GM23248 (cell line): ENCODE results near the gene LRRK2.

Source experiments
- EZH2 ChIP-seq: fragments of 200-600 bp; sonication (generic); IDR thresholded peaks from 2 replicates; pipeline ENCODE4 v1.6.1; 2018; ENCODE audit warnings: antibody characterized with exemption, mild to moderate bottlenecking; ENCODE audit not compliant: insufficient read depth, poor library complexity, severe bottlenecking
- EZH2phosphoT487 ChIP-seq: fragments of 200-600 bp; sonication (generic); IDR thresholded peaks from 2 replicates; pipeline ENCODE4 v1.6.1; 2018; ENCODE audit warnings: antibody characterized with exemption, moderate library complexity, mild to moderate bottlenecking, low read depth; ENCODE audit not compliant: insufficient read depth

DNA sequence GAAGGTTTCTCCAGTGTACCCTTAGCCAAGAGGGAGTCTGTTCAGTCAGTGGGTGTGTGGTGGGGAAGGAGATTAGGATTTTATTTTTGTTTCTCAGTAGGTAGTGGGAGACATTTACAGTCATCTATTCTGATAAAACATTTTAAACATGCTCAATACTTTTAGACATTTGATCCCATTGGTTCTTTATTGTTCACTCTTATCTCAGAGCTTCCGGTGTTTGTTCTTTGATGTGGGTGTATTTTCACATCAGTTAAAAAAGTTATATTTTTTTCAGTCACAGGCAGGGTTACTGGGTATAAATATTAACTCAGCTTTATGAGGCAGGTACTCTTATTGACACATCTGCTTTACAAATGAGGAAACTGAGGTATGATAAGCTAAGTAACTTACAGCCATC is 43.3 kb upstream of the LRRK2 start:
- no peak for TF ChIP-seq EZH2
- no peak for TF ChIP-seq EZH2phosphoT487
